22Rv1 (cell line): ENCODE data around the gene NTN4.

ENCODE experiments used
- ZFX ChIP-seq: fragments of 450-650 bp; IDR thresholded peaks from 2 replicates; pipeline ENCODE4 v1.6.1; 2017; ENCODE audit warnings: antibody characterized with exemption, borderline replicate concordance
- TF ChIP-seq, protein P1 (sequence below): fragments of 450-650 bp; IDR thresholded peaks from 2 replicates; pipeline ENCODE4 v1.5.1; 2017; ENCODE audit warnings: mild to moderate bottlenecking

DNA sequence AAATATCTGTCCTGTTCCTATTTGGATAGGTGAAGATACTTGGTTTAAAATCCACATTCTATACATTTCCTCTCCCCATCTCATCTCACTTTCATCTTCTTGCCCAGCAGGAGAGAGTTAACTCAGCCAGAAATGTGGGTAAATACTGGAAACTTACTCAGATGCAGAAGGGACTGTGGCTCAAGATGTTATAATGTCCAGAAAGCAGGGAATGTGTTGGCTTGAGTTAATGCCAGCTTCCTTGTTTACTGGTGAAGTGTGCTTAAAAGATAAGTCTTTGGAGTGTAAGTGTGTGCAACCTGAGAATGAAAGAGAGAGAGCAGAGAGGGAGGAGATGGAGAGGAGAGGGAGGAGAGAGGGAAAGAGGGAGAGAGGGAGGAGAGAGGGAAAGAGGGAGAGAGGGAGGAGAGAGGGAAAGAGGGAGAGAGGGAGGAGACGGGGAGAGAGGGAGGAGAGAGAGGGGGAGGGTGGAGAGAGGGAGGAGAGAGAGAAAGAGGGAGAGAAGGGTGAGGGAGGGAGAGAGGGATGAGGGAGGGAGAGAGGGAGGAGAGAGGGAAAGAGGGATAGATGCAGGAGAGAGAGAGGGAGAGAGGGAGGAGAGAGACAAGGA is 46.2 kb upstream of the NTN4 start:
- TF ChIP-seq, protein P1, sequence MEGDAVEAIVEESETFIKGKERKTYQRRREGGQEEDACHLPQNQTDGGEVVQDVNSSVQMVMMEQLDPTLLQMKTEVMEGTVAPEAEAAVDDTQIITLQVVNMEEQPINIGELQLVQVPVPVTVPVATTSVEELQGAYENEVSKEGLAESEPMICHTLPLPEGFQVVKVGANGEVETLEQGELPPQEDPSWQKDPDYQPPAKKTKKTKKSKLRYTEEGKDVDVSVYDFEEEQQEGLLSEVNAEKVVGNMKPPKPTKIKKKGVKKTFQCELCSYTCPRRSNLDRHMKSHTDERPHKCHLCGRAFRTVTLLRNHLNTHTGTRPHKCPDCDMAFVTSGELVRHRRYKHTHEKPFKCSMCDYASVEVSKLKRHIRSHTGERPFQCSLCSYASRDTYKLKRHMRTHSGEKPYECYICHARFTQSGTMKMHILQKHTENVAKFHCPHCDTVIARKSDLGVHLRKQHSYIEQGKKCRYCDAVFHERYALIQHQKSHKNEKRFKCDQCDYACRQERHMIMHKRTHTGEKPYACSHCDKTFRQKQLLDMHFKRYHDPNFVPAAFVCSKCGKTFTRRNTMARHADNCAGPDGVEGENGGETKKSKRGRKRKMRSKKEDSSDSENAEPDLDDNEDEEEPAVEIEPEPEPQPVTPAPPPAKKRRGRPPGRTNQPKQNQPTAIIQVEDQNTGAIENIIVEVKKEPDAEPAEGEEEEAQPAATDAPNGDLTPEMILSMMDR, result no peak
- no peak for TF ChIP-seq ZFX
